ENCODE results near the gene GRP. TPM values are rescaled to one million over a fixed set of nuclear protein-coding genes. Genes with fewer than 3 reads are reported as not detected.

GRP gene
- total and polyA plus RNA-seq, 2 donors (not counting 3 experiments of a cell fraction or from before 2014, with no cell fraction given), result not detected

DNA sequence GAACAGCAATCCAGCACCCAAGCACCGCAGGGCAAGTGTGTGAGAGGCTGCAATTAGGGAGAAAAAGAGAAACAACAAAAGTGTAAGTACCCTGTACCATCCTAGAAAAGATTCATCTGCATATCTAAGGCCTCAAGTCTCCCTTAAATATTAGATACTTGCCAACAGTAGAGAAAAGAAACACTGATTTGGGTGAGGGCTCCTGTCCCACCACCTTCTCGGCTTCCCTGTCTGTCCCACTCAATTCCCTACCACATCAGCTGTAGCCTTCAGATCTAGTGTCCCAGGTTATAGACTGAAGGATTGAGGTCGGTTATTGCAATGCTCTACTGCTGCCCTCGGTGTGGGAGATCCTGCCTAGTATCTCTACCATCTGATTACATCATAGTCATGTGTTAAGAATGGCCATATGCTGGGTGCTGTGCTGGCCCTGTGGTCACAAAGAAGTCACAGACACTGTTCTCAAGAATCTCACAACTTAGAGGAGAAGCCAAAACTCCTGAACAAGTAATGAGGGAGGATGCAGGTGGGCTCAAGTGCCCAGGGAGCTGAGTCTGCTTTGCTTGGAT, 50.8 kb downstream of the GRP start:
- H4K20me1 ChIP-seq (replicated peaks; ENCODE audit: control insufficient read depth, extremely low read depth, insufficient read depth, low read length), result no peaks in the 10 kb centered on the region
- no peaks in the 10 kb centered on the region for H3K9me1 ChIP-seq (replicated peaks; ENCODE audit: control insufficient read depth, extremely low read depth, insufficient read depth, low read length)
- no peak overlapping the region for H2AFZ ChIP-seq (ENCODE audit: low read depth, low read length)
- ChIA-PET CTCF (interaction anchor here (1.0 to 3.5 kb wide), 2 partner anchors 21 to 39 kb away, joined by 3 to 22 read pairs; no protein-coding TSS in a partner anchor), POLR2A (no interaction called here)
- DNase-seq (ENCODE audit: low read depth, low spot score) (no peak), FAIRE-seq (no peak)
- intact Hi-C loops (cut with micrococcal nuclease) (no loop called here), dilution Hi-C loops (cut with MboI; ENCODE audit: extremely low pct_ligation_motif_present, low sequenced_read_pairs) (no loop called here)
- no peaks in the 10 kb centered on the region for H3K36me3 ChIP-seq (ENCODE audit: control insufficient read depth in 2 of 2, extremely low read depth in 1 of 2, insufficient read depth in 2 of 2, low read length in 2 of 2)
- H3K27ac ChIP-seq (ENCODE audit: insufficient read depth, low read depth, low read length), result no peak overlapping the region
- H3K27me3 ChIP-seq (ENCODE audit: control insufficient read depth in 2 of 2, insufficient read depth in 2 of 2, low read length in 2 of 2), result peaks cover 93 to 99% of the 10 kb centered on the region in 2 experiments
- no peak overlapping the region for H3K4me3 ChIP-seq (replicated peaks in 1 of 3; ENCODE audit: insufficient read depth in 1 of 3, low read depth in 1 of 3, low read length in 3 of 3)
- H3K4me1 ChIP-seq (ENCODE audit: control insufficient read depth, extremely low read depth, insufficient read depth, low read length), result peaks cover 2% of the 10 kb centered on the region
- TF ChIP-seq POLR2A (IDR thresholded peaks at IDR 0.05; ENCODE audit: low read depth, low read length), result no peak
- no peak for TF ChIP-seq EZH2 (IDR thresholded peaks at IDR 0.05; ENCODE audit: borderline replicate concordance, low read depth, low read length, severe bottlenecking)
- TF ChIP-seq POLR2AphosphoS5 (IDR thresholded peaks at IDR 0.05; ENCODE audit: insufficient read depth, low read depth, low read length), result no peak
- no peak for TF ChIP-seq FOS (IDR thresholded peaks at IDR 0.05; ENCODE audit: borderline replicate concordance, insufficient read depth, low read length)
- no peak for TF ChIP-seq GATA2 (IDR thresholded peaks at IDR 0.05; ENCODE audit: insufficient read depth, insufficient read length, low read depth, low read length)
- no peak for TF ChIP-seq MYC (IDR thresholded peaks at IDR 0.05; ENCODE audit: low read depth, low read length)
- no peak overlapping the region for H3K4me2 ChIP-seq (ENCODE audit: insufficient read depth, low read length)
- no TSS peak for BruUV-seq (replicated peaks)
- H3K9me3 ChIP-seq (replicated peaks; ENCODE audit: control insufficient read depth, insufficient read depth, low read length), result no peaks in the 10 kb centered on the region
- H3K79me2 ChIP-seq (ENCODE audit: control insufficient read depth, insufficient read depth, low read length), result no peaks in the 10 kb centered on the region
- H3K9ac ChIP-seq (replicated peaks; ENCODE audit: extremely low read depth, insufficient read depth, low read length), result no peak overlapping the region

GRCh38 chr18:59271606-59272220, 51.8 kb downstream of the GRP start:
- H2AFZ ChIP-seq (ENCODE audit: low read depth, low read length), result no peak overlapping the region

More at GRCh38 chr18:59271606-59272220, 51.8 kb downstream of the GRP start:
- Histone ChIP-seq H3K4me3 (replicated peaks in 1 of 3; ENCODE audit: insufficient read depth in 1 of 3, low read depth in 1 of 3, low read length in 3 of 3) (no peak overlapping the region), H3K9me1 (replicated peaks; ENCODE audit: control insufficient read depth, extremely low read depth, insufficient read depth, low read length) (no peaks in the 10 kb centered on the region), H3K36me3 (ENCODE audit: control insufficient read depth in 2 of 2, extremely low read depth in 1 of 2, insufficient read depth in 2 of 2, low read length in 2 of 2) (no peaks in the 10 kb centered on the region), H3K9ac (replicated peaks; ENCODE audit: extremely low read depth, insufficient read depth, low read length) (no peak overlapping the region), H3K4me1 (ENCODE audit: control insufficient read depth, extremely low read depth, insufficient read depth, low read length) (peaks cover 2% of the 10 kb centered on the region), H3K4me2 (ENCODE audit: insufficient read depth, low read length) (peak overlapping the region; percentile 19), H4K20me1 (replicated peaks; ENCODE audit: control insufficient read depth, extremely low read depth, insufficient read depth, low read length) (no peaks in the 10 kb centered on the region), H3K27ac (ENCODE audit: insufficient read depth, low read depth, low read length) (no peak overlapping the region), H3K9me3 (replicated peaks; ENCODE audit: control insufficient read depth, insufficient read depth, low read length) (no peaks in the 10 kb centered on the region), H3K27me3 (ENCODE audit: control insufficient read depth in 2 of 2, insufficient read depth in 2 of 2, low read length in 2 of 2) (peaks cover 91 to 99% of the 10 kb centered on the region in 2 experiments), H3K79me2 (ENCODE audit: control insufficient read depth, insufficient read depth, low read length) (no peaks in the 10 kb centered on the region)
- TF ChIP-seq EZH2 (IDR thresholded peaks at IDR 0.05; ENCODE audit: borderline replicate concordance, low read depth, low read length, severe bottlenecking), result no peak
- no peak for TF ChIP-seq MYC (IDR thresholded peaks at IDR 0.05; ENCODE audit: low read depth, low read length)
- TF ChIP-seq FOS (IDR thresholded peaks at IDR 0.05; ENCODE audit: borderline replicate concordance, insufficient read depth, low read length), result no peak
- no peak for TF ChIP-seq GATA2 (IDR thresholded peaks at IDR 0.05; ENCODE audit: insufficient read depth, insufficient read length, low read depth, low read length)
- TF ChIP-seq POLR2AphosphoS5 (IDR thresholded peaks at IDR 0.05; ENCODE audit: insufficient read depth, low read depth, low read length), result no peak
- TF ChIP-seq, protein P1, sequence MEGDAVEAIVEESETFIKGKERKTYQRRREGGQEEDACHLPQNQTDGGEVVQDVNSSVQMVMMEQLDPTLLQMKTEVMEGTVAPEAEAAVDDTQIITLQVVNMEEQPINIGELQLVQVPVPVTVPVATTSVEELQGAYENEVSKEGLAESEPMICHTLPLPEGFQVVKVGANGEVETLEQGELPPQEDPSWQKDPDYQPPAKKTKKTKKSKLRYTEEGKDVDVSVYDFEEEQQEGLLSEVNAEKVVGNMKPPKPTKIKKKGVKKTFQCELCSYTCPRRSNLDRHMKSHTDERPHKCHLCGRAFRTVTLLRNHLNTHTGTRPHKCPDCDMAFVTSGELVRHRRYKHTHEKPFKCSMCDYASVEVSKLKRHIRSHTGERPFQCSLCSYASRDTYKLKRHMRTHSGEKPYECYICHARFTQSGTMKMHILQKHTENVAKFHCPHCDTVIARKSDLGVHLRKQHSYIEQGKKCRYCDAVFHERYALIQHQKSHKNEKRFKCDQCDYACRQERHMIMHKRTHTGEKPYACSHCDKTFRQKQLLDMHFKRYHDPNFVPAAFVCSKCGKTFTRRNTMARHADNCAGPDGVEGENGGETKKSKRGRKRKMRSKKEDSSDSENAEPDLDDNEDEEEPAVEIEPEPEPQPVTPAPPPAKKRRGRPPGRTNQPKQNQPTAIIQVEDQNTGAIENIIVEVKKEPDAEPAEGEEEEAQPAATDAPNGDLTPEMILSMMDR (IDR thresholded peaks at IDR 0.05; ENCODE audit: extremely low read depth in 1 of 2, insufficient read depth in 1 of 2, low read depth in 1 of 2, low read length in 2 of 2), result no peak
- no peak for TF ChIP-seq MAX (IDR thresholded peaks at IDR 0.05; ENCODE audit: insufficient read depth, insufficient read length)
- TF ChIP-seq JUN (IDR thresholded peaks at IDR 0.05; ENCODE audit: borderline replicate concordance, insufficient read depth, insufficient read length, low read depth), result no peak
- TF ChIP-seq POLR2A (IDR thresholded peaks at IDR 0.05; ENCODE audit: low read depth, low read length), result no peak
- BruUV-seq (replicated peaks), result no TSS peak
- no peak for DNase-seq (ENCODE audit: low read depth, low spot score)
- dilution Hi-C loops (cut with MboI; ENCODE audit: extremely low pct_ligation_motif_present, low sequenced_read_pairs) (no loop called here), intact Hi-C loops (cut with micrococcal nuclease) (no loop called here)
- ChIA-PET POLR2A (no interaction called here), CTCF (interaction anchor here (1.0 to 1.3 kb wide), 2 partner anchors 23 to 38 kb away, joined by 3 to 5 read pairs; no protein-coding TSS in a partner anchor)
- FAIRE-seq, result no peak
